ENCODE measurements around the gene OTOP1. TPM values are rescaled to one million over a fixed set of nuclear protein-coding genes. Genes with fewer than 3 reads are reported as not detected.

The OTOP1 gene
- total RNA-seq, 1 experiment from 2014 or later, result not detected

- Histone ChIP-seq H3K27ac (ENCODE audit: insufficient read length, low read depth, low read length) (no peak overlapping the region), H3K9me3 (ENCODE audit: control insufficient read depth, low read depth, low read length) (no peaks in the 10 kb centered on the region), H2BK5ac (ENCODE audit: insufficient read length, low read length) (no peak overlapping the region), H3K4me2 (ENCODE audit: insufficient read depth, insufficient read length, low read length) (no peak overlapping the region), H3K23ac (ENCODE audit: insufficient read length, low read depth, low read length) (no peak overlapping the region), H3K4me1 (ENCODE audit: insufficient read depth, low read length) (no peaks in the 10 kb centered on the region), H3K79me1 (ENCODE audit: insufficient read depth, low read depth, low read length, poor library complexity, severe bottlenecking) (no peaks in the 10 kb centered on the region), H3K79me2 (ENCODE audit: insufficient read depth, low read length) (no peaks in the 10 kb centered on the region; the same call in 1 of the 2 replicates), H2AK5ac (ENCODE audit: insufficient read length, low read length) (no peak overlapping the region), H2BK20ac (ENCODE audit: low read depth, low read length, poor library complexity, severe bottlenecking) (no peak overlapping the region), H4K91ac (ENCODE audit: insufficient read length, low read depth, low read length) (no peak overlapping the region), H3K56ac (ENCODE audit: insufficient read length, low read depth, low read length) (no peak overlapping the region), H3T11ph (ENCODE audit: low read length) (no peak overlapping the region), H4K5ac (ENCODE audit: insufficient read length, low read depth, low read length) (no peak overlapping the region), H3K9ac (ENCODE audit: extremely low read depth, insufficient read length, low read length) (no peak overlapping the region), H3K14ac (ENCODE audit: insufficient read depth, low read length) (no peak overlapping the region), H3K18ac (ENCODE audit: insufficient read length, low read depth, low read length) (no peak overlapping the region), H4K20me1 (ENCODE audit: control insufficient read depth, insufficient read depth, insufficient read length) (no peaks in the 10 kb centered on the region), H4K8ac (replicated peaks; ENCODE audit: insufficient read length, low read depth, low read length) (no peak overlapping the region), H3K23me2 (ENCODE audit: insufficient read length, low read depth, low read length, poor library complexity, severe bottlenecking) (no peaks in the 10 kb centered on the region), H2BK120ac (ENCODE audit: low read depth, low read length, poor library complexity, severe bottlenecking) (no peak overlapping the region), H2BK15ac (ENCODE audit: low read depth, low read length) (no peak overlapping the region), H3K27me3 (ENCODE audit: insufficient read depth, low read length) (no peaks in the 10 kb centered on the region), H3K4ac (ENCODE audit: low read depth, low read length) (no peak overlapping the region), H2AFZ (ENCODE audit: low read length) (no peak overlapping the region), H2BK12ac (ENCODE audit: insufficient read length, low read depth, low read length) (no peak overlapping the region)
- no peak for DNase-seq
- no peak for TF ChIP-seq CTCF (conservative IDR thresholded peaks at IDR 0.05)
- no peaks in the 10 kb centered on the region for H3K9me3 Mint-ChIP-seq
- no peak overlapping the region for H3K4me3 Mint-ChIP-seq
- no peak overlapping the region for H3K27ac Mint-ChIP-seq
- H3K4me1 Mint-ChIP-seq, result peaks cover 7 to 10% of the 10 kb centered on the region in 2 experiments
- H3K27me3 Mint-ChIP-seq (ENCODE audit: low read depth), result peaks cover 20% of the 10 kb centered on the region
- WGBS (ENCODE audit: extremely low coverage, insufficient read length, low lambda C conversion rate), result no CpG with 5 or more reads among the region's 4 CpGs
- no peaks in the 10 kb centered on the region for H3K36me3 Mint-ChIP-seq (ENCODE audit: insufficient read depth in 1 of 3, low read depth in 3 of 3)
Measured at GRCh38 chr4:4200624-4201023, 26.1 kb downstream of the OTOP1 start.
